OCI-LY7 (cell line): ENCODE measurements around the gene GPR119. TPM values are rescaled to one million over a fixed set of nuclear protein-coding genes. Genes with fewer than 3 reads are reported as not detected.

ENCODE experiments used
- BruUV-seq: library from RNA; stranded (reverse); fragments of 400-500 nt; replicated peaks from 2 replicates; lab custom pipeline; 2021; lab: Mats Ljungman, UMichigan
- CTCF ChIA-PET: fragments of 300-600 bp; sonication (Branson Sonifier 250); formaldehyde crosslinking; loops from one replicate; lab custom pipeline; 2022; ENCODE audit warnings: antibody characterized with exemption; ENCODE audit not compliant: unreplicated experiment; lab: Charles Lee
- POLR2A ChIA-PET: fragments of 300-600 bp; sonication (Branson Sonifier 250); formaldehyde crosslinking; loops from one replicate; lab custom pipeline; 2022; ENCODE audit warnings: antibody characterized with exemption; lab: Charles Lee
- DNase-seq: peaks from one replicate; pipeline ENCODE4 v3.0.0-alpha.2; 2015; ENCODE audit warnings: low spot score
- H2AFZ ChIP-seq: fragments of 200-600 bp; sonication (generic), shearing (Covaris generic); 2 replicates; pipeline ENCODE4 v1.6.1; 2014; ENCODE audit warnings: mild to moderate bottlenecking, antibody characterized with exemption, low read length, moderate library complexity
- H3K27ac ChIP-seq: fragments of 200-600 bp; sonication (generic); 2 replicates; pipeline ENCODE4 v1.5.1; 2014; ENCODE audit warnings: mixed run types, low read depth, mild to moderate bottlenecking, moderate library complexity, low read length, inconsistent platforms; ENCODE audit not compliant: poor library complexity, severe bottlenecking
- H3K36me3 ChIP-seq: fragments of 200-600 bp; sonication (generic); 2 replicates; pipeline ENCODE4 v1.6.1; 2014; ENCODE audit warnings: mild to moderate bottlenecking, antibody characterized with exemption, low read length, moderate library complexity, mixed read lengths; ENCODE audit not compliant: insufficient read depth
- H3K4me1 ChIP-seq: fragments of 200-600 bp; sonication (generic); 2 replicates; pipeline ENCODE4 v1.5.1; 2014; ENCODE audit warnings: mild to moderate bottlenecking, low read length; ENCODE audit not compliant: insufficient read depth, poor library complexity, severe bottlenecking
- H3K4me2 ChIP-seq: fragments of 200-600 bp; sonication (generic); 2 replicates; pipeline ENCODE4 v1.6.1; 2014; ENCODE audit warnings: mild to moderate bottlenecking, low read length
- H3K4me3 ChIP-seq: fragments of 200-600 bp; sonication (generic); 2 replicates; pipeline ENCODE4 v1.5.1; 2014; ENCODE audit warnings: mild to moderate bottlenecking, low read depth, low read length; ENCODE audit not compliant: poor library complexity, severe bottlenecking
- H3K79me2 ChIP-seq: fragments of 200-600 bp; sonication (generic); 2 replicates; pipeline ENCODE4 v1.6.1; 2016; ENCODE audit warnings: low read depth, mild to moderate bottlenecking, low read length, moderate library complexity, mixed read lengths; ENCODE audit not compliant: insufficient read depth
- H3K9me2 ChIP-seq: fragments of 200-600 bp; sonication (generic); 2 replicates; pipeline ENCODE4 v1.6.1; 2016; ENCODE audit warnings: mild to moderate bottlenecking, low read length, mixed read lengths; ENCODE audit not compliant: insufficient read depth
- H3K9me3 ChIP-seq: fragments of 200-600 bp; sonication (generic); 2 replicates; pipeline ENCODE4 v1.6.1; 2014; ENCODE audit warnings: mild to moderate bottlenecking, mixed run types, low read length, mixed read lengths
- H4K20me1 ChIP-seq: fragments of 200-600 bp; sonication (generic); 2 replicates; pipeline ENCODE4 v1.6.1; 2014; ENCODE audit warnings: mild to moderate bottlenecking, antibody characterized with exemption, low read length, moderate library complexity, mixed read lengths; ENCODE audit not compliant: insufficient read depth
- CTCF ChIP-seq: fragments of 200-600 bp; sonication (generic); conservative IDR thresholded peaks from 2 replicates; pipeline ENCODE4 v1.5.1; 2014; ENCODE audit warnings: mild to moderate bottlenecking, antibody characterized with exemption, low read length, moderate library complexity, mixed read lengths
- EZH2phosphoT487 ChIP-seq: fragments of 200-600 bp; sonication (generic); IDR thresholded peaks from 2 replicates; pipeline ENCODE4 v1.6.1; 2018; ENCODE audit warnings: low read depth, borderline replicate concordance, mild to moderate bottlenecking, mixed run types, antibody characterized with exemption, low read length, moderate library complexity, mixed read lengths
- intact Hi-C: fragments of 100-400 bp; cut with micrococcal nuclease; formaldehyde crosslinking; loops from one replicate; pipeline ENCODE4 v1.10.0; 2022; ENCODE audit not compliant: unreplicated experiment
- total RNA-seq, 2 experiments: library from RNA; depleted of rRNA in 1 of 2; stranded (reverse); fragments of >200 nt in 1 of 2; shearing (Covaris generic) in 1 of 2; gene quantifications; 2 replicates each; pipeline ENCODE4 v1.2.3, GENCODE V29; 2014 to 2022

Gene GPR119
- total RNA-seq, 2 experiments from 2014 or later, result not detected

GRCh38 chrX:130347321-130347720, 38.2 kb downstream of the GPR119 start:
- DNase-seq, result no peak
- H3K4me1 ChIP-seq, result peaks cover 28% of the 10 kb centered on the region
- POLR2A ChIA-PET, result no interaction called here
- no TSS peak for BruUV-seq
- TF ChIP-seq CTCF (no peak), EZH2phosphoT487 (no peak)
- no peaks in the 10 kb centered on the region for H3K9me3 ChIP-seq
- intact Hi-C loops, result no loop called here
- H3K27ac ChIP-seq, result no peak overlapping the region
- CTCF ChIA-PET, result interaction anchor here (0.6 kb wide), 1 partner anchor 806 kb away, joined by 3 read pairs; no protein-coding TSS in a partner anchor
- peaks cover 18% of the 10 kb centered on the region; the same call in 1 of the 2 replicates for H3K36me3 ChIP-seq
- no peaks in the 10 kb centered on the region for H4K20me1 ChIP-seq
- H3K4me3 ChIP-seq, result no peak overlapping the region
- no peaks in the 10 kb centered on the region for H3K79me2 ChIP-seq
- H3K9me2 ChIP-seq, result no peaks in the 10 kb centered on the region
- no peak overlapping the region for H3K4me2 ChIP-seq
- H2AFZ ChIP-seq, result no peak overlapping the region

GRCh38 chrX:130343411-130343810, 42.1 kb downstream of the GPR119 start:
- TF ChIP-seq CTCF, result no peak
- TF ChIP-seq EZH2phosphoT487, result no peak
- Histone ChIP-seq H3K9me3 (no peaks in the 10 kb centered on the region), H3K9me2 (no peaks in the 10 kb centered on the region), H3K4me1 (peaks cover 31% of the 10 kb centered on the region), H3K27ac (no peak overlapping the region), H3K4me3 (no peak overlapping the region), H3K36me3 (no peaks in the 10 kb centered on the region), H4K20me1 (no peaks in the 10 kb centered on the region), H2AFZ (no peak overlapping the region), H3K4me2 (no peak overlapping the region), H3K79me2 (no peaks in the 10 kb centered on the region)
- ChIA-PET POLR2A (interaction anchor here (0.5 to 1.3 kb wide), 5 partner anchors 14 to 1861 kb away, joined by 3 to 6 read pairs (median 4); no protein-coding TSS in a partner anchor), CTCF (no interaction called here)
- BruUV-seq, result no TSS peak
- no peak for DNase-seq
- intact Hi-C loops, result no loop called here

- TF ChIP-seq CTCF (no peak), EZH2phosphoT487 (no peak)
- DNase-seq, result no peak
- H3K4me2 ChIP-seq, result peak overlapping the region; percentile 84
- H3K9me3 ChIP-seq, result no peaks in the 10 kb centered on the region
- CTCF ChIA-PET, result no interaction called here
- no peaks in the 10 kb centered on the region for H3K36me3 ChIP-seq
- peak overlapping the region; percentile 56; the same call in 1 of the 2 replicates for H2AFZ ChIP-seq
- BruUV-seq, result TSS peak; percentile 70
- peak overlapping the region; percentile 72 for H3K4me3 ChIP-seq
- no peaks in the 10 kb centered on the region for H3K9me2 ChIP-seq
- peaks cover 19% of the 10 kb centered on the region for H3K4me1 ChIP-seq
- intact Hi-C loops, result no loop called here
- H3K79me2 ChIP-seq, result no peaks in the 10 kb centered on the region
- POLR2A ChIA-PET, result interaction anchor here (0.5 to 1.6 kb wide), 3 partner anchors 9 to 563 kb away, joined by 3 to 7 read pairs (median 4); partner anchors contain the start of gene ENOX2
- no peaks in the 10 kb centered on the region for H4K20me1 ChIP-seq
- no peak overlapping the region for H3K27ac ChIP-seq
Measured at GRCh38 chrX:130340271-130340670, 45.2 kb downstream of the GPR119 start.
